Activated CD8-positive, alpha-beta memory T cell treated with anti-CD3 and anti-CD28 coated beads for 48 hours (primary cell): ENCODE results near the gene F3.
A peak's percentile ranks its signal among the peaks of the same experiment; 100 is the strongest.

Source experiments
- DNase-seq, 3 experiments: peaks; one replicate each; pipeline ENCODE4 v3.0.0-alpha.2; 2020; ENCODE audit warnings: low read depth in 2 of 3, low spot score in 2 of 3

The F3 gene

GRCh38 chr1:94553323-94553730 lies 11.8 kb upstream of the F3 start:
- no peak for DNase-seq

GRCh38 chr1:94552071-94552586 lies 10.6 kb upstream of the F3 start:
- no peak for DNase-seq

DNA sequence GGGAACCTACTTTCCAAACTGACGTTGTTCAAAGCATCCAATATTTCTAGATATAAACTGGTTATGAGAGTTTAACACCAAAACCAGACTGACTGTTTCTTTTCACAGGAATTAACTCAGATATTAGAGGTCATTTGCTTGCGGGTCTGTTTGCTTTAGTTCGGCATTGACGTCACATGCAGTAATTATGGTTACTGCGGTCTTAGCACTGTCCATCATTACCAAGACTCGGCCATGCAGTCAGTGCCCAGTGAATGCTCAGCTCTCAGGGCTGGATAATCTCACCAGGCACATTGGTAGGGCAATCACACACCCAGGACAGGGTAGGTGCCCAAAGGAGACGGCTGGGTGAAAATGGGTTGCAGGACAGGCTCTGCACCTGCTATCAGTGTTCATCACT lies 9.9 kb upstream of the F3 start:
- DNase-seq = no peak

GRCh38 chr1:94550800-94551241 lies 9.3 kb upstream of the F3 start:
- no peak for DNase-seq

GRCh38 chr1:94550396-94550795 lies 8.8 kb upstream of the F3 start:
- DNase-seq = no peak

- DNase-seq = no peak
Observed at GRCh38 chr1:94549706-94550105, 8.1 kb upstream of the F3 start.

DNA sequence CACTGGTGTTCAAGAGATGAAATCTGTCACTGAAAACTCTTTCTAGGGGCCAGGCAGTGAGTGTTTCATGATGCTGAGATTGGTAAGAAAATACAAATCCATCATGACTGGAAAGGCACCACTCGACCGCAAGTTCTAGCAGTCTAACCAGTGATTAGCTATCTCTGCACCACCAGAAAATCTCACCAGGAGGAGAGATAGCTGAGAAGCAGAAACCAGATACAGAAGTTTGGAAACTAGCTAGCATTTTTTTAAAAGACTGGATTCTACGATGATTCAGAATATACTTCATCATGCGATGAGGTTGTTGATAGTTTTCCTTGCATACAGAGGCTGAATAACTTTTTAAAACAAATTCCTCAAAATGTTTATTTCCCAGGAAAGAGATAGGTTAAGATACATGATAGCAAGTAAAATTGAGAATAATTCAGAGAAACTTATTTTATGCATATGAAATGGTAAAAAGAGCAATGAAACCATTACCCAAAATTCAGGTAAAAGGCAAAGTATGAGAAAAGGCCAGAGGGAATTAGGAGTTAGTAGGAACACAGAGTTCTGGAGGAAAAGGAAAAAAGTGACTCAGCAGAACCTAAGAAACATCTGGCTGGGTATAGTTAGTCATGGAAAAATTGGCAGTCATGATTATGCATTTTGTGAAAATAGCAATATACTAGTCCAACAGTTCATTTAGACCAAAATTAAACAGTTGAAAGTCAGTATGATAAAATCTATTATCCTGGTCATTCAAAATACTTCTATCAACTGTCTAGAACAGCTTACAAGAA lies 3.3 kb upstream of the F3 start:
- DNase-seq = no peak

DNA sequence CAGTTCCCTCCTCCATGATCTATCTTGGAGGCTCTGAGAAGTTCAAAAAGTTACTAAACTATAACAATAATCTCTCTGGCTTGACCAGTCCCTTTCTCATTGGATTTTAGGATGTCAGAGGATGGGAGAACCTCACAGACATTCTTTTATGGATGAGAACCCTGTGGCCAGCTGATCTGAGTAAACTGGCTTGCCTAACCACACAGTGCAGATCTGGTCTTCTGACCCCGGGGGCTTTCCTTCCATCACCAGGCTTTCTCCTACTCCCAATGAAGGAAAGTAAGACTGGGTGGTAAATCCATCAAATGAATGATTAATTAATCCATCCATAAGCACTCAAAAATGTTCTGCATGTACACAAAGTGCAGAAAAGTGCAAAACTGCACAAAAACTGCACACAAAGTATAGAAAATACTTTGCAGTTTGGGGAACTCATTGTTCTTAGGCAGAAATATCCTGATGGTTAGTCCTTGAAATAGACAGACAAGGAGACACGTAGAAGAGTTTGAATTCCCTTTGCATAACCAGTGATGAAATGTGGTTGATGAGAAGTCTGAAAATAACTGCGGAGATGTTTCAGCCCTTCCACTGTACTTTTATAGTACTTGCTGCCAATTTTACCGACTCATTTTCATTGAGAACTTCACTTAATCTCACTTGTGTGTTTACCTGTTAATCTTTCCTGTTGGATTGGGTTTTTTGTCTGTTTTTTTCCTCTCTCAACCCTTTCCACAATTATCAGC lies 2.5 kb upstream of the F3 start:
- no peak for DNase-seq

GRCh38 chr1:94543001-94543400 lies 1.4 kb upstream of the F3 start:
- DNase-seq = no peak

DNA sequence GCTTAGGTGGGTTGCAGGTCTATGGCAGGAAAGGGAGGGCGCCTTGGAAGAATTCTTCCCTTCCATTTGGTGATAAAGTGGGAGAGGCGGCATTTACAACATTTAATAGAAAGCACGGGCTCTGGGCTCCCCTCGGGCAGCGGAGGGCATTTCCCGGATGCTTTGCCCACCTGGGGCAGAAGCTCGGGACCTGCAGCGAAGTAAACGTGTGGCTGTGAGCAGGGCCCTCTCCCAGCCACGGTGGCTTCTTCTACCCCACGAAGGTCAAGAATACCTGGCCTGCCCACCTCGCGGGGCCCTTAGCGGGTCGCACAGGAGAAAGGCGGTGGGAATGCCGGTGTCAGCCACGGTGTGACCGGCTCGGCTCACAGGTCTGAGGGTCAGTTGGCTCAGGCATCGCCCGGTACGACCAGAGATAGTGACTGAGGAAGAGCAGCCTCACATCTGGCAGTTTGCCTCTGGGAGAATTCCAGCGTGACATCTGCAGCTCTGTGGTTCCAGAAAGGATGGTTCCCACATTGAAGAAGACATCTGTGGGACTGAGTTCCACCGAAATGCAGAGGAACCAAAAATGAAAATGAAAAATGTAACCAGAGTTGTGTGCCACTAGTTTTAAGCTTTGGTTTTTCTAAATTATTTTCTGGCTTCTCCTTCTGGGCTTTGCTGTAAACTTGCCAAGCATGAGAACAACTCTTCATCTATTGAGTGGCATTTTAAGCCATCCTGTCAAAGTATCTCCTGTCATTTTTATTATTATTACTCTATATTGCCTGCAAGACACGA lies 720 bp upstream of the F3 start:
- peak in 1 of 3 experiments; percentile 1 for DNase-seq

DNA sequence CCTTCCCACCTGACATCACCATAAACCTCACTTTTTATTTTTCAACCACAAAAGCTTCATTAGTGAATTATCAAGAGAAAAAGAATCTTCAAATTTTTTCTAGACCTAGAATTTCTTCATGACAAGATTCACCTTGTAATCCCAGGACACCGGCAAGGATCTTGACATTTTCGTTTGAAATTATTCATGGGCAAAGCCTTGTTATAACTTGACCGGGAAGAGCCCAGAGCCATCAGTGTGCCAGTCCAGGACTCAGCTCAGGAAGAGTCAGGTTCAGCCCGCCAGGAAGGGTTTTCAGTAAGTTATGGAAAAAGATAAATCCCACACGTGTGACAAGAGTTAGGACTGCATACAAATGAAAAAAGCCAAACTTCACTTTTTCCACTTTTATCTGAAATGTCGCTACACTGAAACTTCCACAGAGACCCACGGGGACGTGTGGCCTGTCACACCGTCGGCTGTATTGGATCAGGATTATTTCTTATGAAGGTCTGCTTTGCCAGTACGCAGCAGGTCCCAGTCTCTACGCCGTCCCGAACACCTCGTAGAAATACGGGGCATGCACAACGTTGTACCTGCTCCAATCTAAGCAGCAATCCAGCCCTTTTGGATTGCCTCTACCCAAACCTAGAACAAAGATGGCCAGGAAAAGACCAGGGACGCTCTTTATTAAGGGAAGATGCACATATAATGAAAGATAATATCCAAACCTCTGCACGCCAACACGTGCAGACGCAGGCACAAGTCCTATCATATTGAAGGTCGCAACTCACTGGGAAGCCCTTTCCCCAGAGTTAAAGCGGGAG lies 916 bp downstream of the F3 start:
- no peak for DNase-seq

GRCh38 chr1:94539496-94539895 lies 2.1 kb downstream of the F3 start:
- DNase-seq = no peak

DNA sequence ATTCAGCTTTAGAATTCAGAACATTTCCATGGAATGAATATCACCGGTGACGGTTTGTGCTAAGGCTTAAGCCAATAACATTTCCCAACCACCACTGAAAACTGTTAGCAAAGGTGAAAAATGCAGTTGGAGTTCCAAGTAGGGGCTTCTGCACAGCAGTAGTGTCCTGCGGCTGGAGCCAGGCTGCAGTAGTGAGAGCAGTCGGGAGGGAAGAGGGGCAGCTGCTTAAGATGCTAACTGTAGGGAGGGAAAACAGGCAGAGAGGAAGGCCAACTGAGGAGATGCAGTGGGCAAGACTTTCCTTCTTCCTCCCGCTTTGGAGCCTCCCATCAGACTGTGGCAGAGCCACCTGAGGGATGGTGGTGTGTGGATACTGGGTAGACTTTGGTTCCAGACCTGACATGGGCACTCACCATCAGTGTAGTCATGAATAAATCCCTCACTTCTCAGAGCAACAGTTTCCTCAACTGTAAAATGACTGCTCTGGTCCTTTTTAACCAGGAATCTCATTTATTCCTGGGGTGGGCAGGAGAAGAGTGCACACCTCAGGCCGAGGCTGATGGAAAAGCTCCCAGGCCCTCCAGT lies 3.2 kb downstream of the F3 start:
- no peak for DNase-seq

DNA sequence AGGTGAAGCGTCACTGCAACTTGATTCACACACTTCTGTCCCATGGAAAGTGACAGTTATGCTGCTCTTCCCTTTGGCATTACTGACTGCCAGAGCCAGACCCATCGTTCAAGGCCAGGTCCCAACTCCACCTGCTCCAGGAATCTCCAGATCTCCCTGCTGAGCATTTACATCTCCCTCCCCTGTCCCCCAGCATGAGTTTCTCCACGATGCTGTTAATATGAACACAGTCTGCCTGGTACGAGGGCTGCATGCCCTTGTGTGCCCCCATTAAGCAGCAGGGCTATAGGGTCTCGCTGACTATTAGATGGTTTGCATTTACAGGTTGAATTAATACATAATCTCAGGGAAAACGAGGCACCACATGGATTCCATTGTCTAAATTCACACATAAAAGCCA lies 4.3 kb downstream of the F3 start:
- DNase-seq = no peak

- no peak for DNase-seq
Observed at GRCh38 chr1:94535879-94536278, 5.7 kb downstream of the F3 start.

- no peak for DNase-seq
Observed at GRCh38 chr1:94535095-94535494, 6.5 kb downstream of the F3 start.

- no peak for DNase-seq
Observed at GRCh38 chr1:94532077-94532476, 9.5 kb downstream of the F3 start.

GRCh38 chr1:94531664-94532063 lies 9.9 kb downstream of the F3 start:
- no peak for DNase-seq

DNA sequence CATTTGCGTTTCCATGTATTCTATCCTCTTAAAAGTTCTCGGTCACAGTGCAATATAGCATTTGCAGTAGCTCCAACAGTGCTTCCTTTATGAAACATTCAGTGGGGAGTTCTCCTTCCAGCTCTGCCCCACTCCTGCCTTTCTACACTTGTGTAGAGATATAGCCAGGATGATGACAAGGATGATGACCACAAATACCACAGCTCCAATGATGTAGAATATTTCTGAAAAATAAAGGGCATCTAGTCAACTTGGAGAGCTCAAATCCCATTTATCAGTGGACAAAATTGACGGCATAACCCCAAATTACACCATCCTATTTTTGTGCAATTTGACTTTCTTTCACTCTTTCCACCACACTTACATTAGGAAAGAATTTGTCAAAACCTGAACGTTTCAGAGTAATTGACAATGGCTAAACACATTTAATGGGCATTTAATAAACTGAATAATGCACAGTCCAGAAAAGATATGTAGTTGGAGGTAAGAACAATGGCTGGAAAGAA lies 11.1 kb downstream of the F3 start:
- DNase-seq = no peak

DNA sequence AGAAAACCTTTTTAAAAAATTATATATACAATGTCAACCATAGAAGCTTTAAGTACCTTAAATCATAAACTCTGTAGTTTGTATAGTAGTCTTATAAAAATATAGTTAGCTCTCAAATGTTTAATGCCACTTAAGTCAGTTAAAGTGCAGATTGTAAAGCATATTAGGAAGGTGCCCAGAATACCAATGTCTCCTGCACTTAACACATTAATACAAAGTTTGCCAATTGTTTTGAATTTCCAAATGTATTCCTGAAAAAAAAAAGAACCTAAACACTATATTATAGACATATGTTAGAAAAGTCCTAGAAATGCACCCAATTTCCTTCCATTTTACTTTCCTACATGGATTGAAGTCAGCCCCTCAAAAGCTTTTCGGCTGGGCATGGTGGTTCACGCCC lies 12.1 kb downstream of the F3 start:
- no peak for DNase-seq
